ENCODE measurements around the gene DBI.

DNA sequence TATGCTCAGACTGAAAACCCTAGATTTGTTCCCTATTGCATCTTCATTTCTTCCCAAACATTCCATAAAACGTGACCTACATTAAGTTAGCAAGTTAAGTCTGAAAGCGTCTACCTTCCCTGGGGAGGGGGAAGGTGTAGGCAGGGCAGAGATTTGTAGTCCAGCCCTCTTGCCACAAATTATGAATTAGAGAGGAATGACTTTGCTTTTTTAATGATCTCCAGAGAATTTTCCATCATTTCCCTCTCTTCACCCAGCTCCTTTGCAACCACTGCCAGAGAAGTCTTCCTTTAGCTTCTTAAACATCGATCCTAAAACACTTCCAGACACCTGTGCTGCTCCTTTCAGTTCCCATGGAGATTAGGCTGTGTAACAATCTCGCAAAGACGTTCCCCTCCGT is 1.3 kb upstream of the DBI start:
- TF ChIP-seq, protein P1, sequence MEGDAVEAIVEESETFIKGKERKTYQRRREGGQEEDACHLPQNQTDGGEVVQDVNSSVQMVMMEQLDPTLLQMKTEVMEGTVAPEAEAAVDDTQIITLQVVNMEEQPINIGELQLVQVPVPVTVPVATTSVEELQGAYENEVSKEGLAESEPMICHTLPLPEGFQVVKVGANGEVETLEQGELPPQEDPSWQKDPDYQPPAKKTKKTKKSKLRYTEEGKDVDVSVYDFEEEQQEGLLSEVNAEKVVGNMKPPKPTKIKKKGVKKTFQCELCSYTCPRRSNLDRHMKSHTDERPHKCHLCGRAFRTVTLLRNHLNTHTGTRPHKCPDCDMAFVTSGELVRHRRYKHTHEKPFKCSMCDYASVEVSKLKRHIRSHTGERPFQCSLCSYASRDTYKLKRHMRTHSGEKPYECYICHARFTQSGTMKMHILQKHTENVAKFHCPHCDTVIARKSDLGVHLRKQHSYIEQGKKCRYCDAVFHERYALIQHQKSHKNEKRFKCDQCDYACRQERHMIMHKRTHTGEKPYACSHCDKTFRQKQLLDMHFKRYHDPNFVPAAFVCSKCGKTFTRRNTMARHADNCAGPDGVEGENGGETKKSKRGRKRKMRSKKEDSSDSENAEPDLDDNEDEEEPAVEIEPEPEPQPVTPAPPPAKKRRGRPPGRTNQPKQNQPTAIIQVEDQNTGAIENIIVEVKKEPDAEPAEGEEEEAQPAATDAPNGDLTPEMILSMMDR (IDR thresholded peaks at IDR 0.05): no peak
- TF ChIP-seq POLR2AphosphoS5 (IDR thresholded peaks at IDR 0.05): no peak
- TF ChIP-seq POLR2A (IDR thresholded peaks at IDR 0.05; ENCODE audit: low read depth): no peak

Measured in esophagus muscularis mucosa (tissue), 3 donors.